HG02678 (cell line): ENCODE data around the gene COL27A1.

Source experiments
- ATAC-seq: cut with Tn5 transposase; IDR thresholded peaks from one replicate; pipeline ENCODE4 v1.9.1; 2021; ENCODE audit warnings: mild to moderate bottlenecking, moderate library complexity; ENCODE audit not compliant: unreplicated experiment

Gene COL27A1

GRCh38 chr9:114281473-114282103 lies 126.3 kb downstream of the COL27A1 start:
- ATAC-seq: no peak

- no peak for ATAC-seq
These were observed 126.8 kb downstream of the COL27A1 start for GRCh38 chr9:114282104-114282485.

GRCh38 chr9:114282507-114282906 lies 127.2 kb downstream of the COL27A1 start:
- ATAC-seq: no peak

- ATAC-seq: no peak
These were observed 127.6 kb downstream of the COL27A1 start for GRCh38 chr9:114282926-114283325.

GRCh38 chr9:114283551-114284111 lies 128.3 kb downstream of the COL27A1 start:
- no peak for ATAC-seq

- no peak for ATAC-seq
These were observed 129.2 kb downstream of the COL27A1 start for GRCh38 chr9:114284316-114285060.

GRCh38 chr9:114285166-114285867 lies 130.0 kb downstream of the COL27A1 start:
- ATAC-seq: no peak

- ATAC-seq: no peak
These were observed 130.9 kb downstream of the COL27A1 start for GRCh38 chr9:114286146-114286679.

- ATAC-seq: no peak
These were observed 131.8 kb downstream of the COL27A1 start for GRCh38 chr9:114287001-114287762.

GRCh38 chr9:114287763-114288192 lies 132.4 kb downstream of the COL27A1 start:
- no peak for ATAC-seq

- ATAC-seq: no peak
These were observed 133.1 kb downstream of the COL27A1 start for GRCh38 chr9:114288193-114289091.

- no peak for ATAC-seq
These were observed 133.8 kb downstream of the COL27A1 start for GRCh38 chr9:114289106-114289505.

- no peak for ATAC-seq
These were observed 134.5 kb downstream of the COL27A1 start for GRCh38 chr9:114289571-114290481.

- ATAC-seq: no peak
These were observed 135.2 kb downstream of the COL27A1 start for GRCh38 chr9:114290561-114290986.

- no peak for ATAC-seq
These were observed 135.7 kb downstream of the COL27A1 start for GRCh38 chr9:114291064-114291474.

- no peak for ATAC-seq
These were observed 136.7 kb downstream of the COL27A1 start for GRCh38 chr9:114291886-114292590.

- ATAC-seq: no peak
These were observed 139.3 kb downstream of the COL27A1 start for GRCh38 chr9:114294664-114295063.

- no peak for ATAC-seq
These were observed 141.0 kb downstream of the COL27A1 start for GRCh38 chr9:114296338-114296737.
